HTR-8/SVneo (cell line): ENCODE measurements around the gene ATP11A.
A peak's percentile ranks its signal among the peaks of the same experiment; 100 is the strongest.
"Not testable (repeated sequence)": the region's sequence is repeated elsewhere in the genome, so short reads cannot be mapped to it uniquely, and the experiment has no call there.

Experiments used
- DNase-seq: peaks from one replicate; pipeline ENCODE4 v3.0.0; 2011; ENCODE audit warnings: low spot score, mixed read lengths; ENCODE audit not compliant: insufficient read length
- FAIRE-seq: peaks from 2 replicates; lab custom pipeline; 2011; peaks lifted over from hg19 to GRCh38; lab: Jason Lieb, UNC

Gene ATP11A

GRCh38 chr13:112706171-112706570 is 16.3 kb downstream of the ATP11A start:
- DNase-seq (no peak), FAIRE-seq (no peak)

GRCh38 chr13:112708560-112709240 is 18.9 kb downstream of the ATP11A start:
- no peak for DNase-seq
- no peak for FAIRE-seq

- FAIRE-seq, DNase-seq: not testable (repeated sequence)
Measured at GRCh38 chr13:112709316-112709715, 19.5 kb downstream of the ATP11A start.

GRCh38 chr13:112709825-112710783 is 20.3 kb downstream of the ATP11A start:
- FAIRE-seq: no peak
- DNase-seq: no peak

- DNase-seq (no peak), FAIRE-seq (no peak)
Measured at GRCh38 chr13:112710855-112711527, 21.2 kb downstream of the ATP11A start.

GRCh38 chr13:112711528-112712265 is 21.9 kb downstream of the ATP11A start:
- DNase-seq (peak; percentile 87), FAIRE-seq (peak; percentile 80)

GRCh38 chr13:112712451-112713207 is 22.8 kb downstream of the ATP11A start:
- DNase-seq (no peak), FAIRE-seq (no peak)

GRCh38 chr13:112713517-112714253 is 23.8 kb downstream of the ATP11A start:
- no peak for DNase-seq
- FAIRE-seq: no peak

GRCh38 chr13:112714376-112715174 is 24.7 kb downstream of the ATP11A start:
- FAIRE-seq (no peak), DNase-seq (no peak)

GRCh38 chr13:112715210-112715609 is 25.4 kb downstream of the ATP11A start:
- DNase-seq (no peak), FAIRE-seq (no peak)

GRCh38 chr13:112715715-112716460 is 26.1 kb downstream of the ATP11A start:
- FAIRE-seq (no peak), DNase-seq (no peak)

GRCh38 chr13:112716461-112716820 is 26.6 kb downstream of the ATP11A start:
- FAIRE-seq: no peak

GRCh38 chr13:112716841-112717520 is 27.1 kb downstream of the ATP11A start:
- DNase-seq: no peak
- FAIRE-seq: no peak

More at GRCh38 chr13:112716461-112716820, 26.6 kb downstream of the ATP11A start:
- DNase-seq: no peak

GRCh38 chr13:112718318-112718717 is 28.5 kb downstream of the ATP11A start:
- no peak for DNase-seq
- no peak for FAIRE-seq

- FAIRE-seq: no peak
- no peak for DNase-seq
Measured at GRCh38 chr13:112719016-112719415, 29.2 kb downstream of the ATP11A start.

GRCh38 chr13:112719556-112719955 is 29.7 kb downstream of the ATP11A start:
- no peak for DNase-seq
- no peak for FAIRE-seq

- FAIRE-seq (no peak), DNase-seq (no peak)
Measured at GRCh38 chr13:112720251-112720650, 30.4 kb downstream of the ATP11A start.
